HG02798 (cell line): ENCODE measurements around the gene SMC6.
A peak's percentile ranks its signal among the peaks of the same experiment; 100 is the strongest.

Experiments used
- ATAC-seq: cut with Tn5 transposase; IDR thresholded peaks from one replicate; pipeline ENCODE4 v1.9.1; 2021; ENCODE audit warnings: mild to moderate bottlenecking; ENCODE audit not compliant: unreplicated experiment, poor library complexity

SMC6 gene

DNA sequence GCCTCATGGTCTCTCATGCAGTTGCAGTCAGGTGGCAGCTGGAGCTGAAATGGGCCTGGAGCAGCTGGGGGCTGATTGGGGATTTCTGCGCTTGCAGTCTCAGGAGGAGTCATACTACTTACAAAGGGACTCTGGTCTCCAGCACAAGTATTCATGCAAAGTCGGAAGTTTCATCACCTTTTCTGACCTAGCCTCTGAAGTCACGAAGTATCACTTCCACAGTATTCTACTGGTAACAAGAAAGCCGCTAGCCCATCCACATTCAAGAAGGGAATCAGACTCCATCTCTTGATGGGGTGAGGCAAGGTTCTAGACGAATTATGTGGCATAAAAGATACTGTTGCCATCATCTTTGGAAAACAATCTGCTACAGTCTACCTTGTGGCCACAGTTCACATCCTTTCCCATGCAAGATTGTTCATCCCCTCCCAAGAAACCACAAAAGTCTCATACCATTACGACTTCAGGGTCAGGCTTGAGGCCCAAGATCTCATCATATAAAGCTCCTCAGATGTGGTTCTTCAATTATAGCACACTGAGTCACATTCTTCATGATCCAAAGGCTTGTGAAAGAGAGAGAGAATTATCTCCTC lies 95.3 kb downstream of the SMC6 start:
- ATAC-seq, result peak; percentile 82

DNA sequence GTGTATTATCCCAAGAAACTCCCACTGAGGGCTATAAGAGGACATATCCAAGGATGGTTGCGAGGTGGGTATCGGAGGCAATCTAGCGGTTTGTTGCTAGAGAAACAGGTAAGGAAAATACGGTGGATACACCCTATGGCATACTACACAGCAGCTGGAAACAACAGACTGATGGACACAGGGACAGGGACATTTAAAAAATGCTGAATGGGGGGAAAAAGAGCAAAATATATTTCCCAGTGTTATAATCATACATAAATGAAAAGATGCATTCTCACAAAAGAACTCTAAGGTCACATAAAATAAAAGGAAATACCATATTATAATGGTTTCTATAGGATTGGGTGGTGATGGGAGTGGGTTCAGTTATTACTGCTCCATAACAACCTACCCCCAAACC lies 95.9 kb downstream of the SMC6 start:
- ATAC-seq, result no peak

DNA sequence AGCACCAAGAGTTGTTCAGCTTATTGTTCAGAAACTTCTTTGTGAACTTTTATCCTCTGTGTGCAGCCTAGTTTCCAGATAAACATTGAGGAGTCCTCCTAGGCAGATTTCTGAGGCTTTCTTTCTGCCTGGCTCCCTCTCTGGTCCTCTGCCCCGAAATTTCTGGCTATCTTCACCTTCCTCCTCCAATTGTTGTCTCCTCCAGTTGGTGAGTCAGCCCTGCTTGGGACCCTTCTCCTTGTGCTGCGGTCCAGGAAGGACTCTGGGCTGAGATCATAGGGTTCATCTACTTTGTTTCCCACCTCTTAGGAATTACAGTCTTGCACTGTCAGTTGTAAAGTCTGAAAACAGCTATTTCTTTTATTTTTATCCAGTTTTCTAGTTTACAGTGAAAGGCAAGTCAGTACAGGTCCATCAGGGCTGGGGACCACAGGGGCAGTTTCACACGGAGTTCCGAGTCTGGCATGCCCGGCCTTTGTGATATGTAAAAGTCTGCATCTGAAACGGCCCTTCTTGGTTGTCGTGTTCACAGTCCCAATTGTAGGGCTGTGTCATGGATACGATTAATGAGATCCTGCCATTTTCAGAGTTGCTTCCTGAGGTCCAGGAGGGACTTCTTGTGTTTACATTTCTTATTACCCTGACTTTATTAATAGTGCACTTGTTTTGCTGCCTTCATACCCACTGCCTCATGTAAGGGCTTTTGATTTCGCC lies 100.8 kb downstream of the SMC6 start:
- ATAC-seq, result no peak

DNA sequence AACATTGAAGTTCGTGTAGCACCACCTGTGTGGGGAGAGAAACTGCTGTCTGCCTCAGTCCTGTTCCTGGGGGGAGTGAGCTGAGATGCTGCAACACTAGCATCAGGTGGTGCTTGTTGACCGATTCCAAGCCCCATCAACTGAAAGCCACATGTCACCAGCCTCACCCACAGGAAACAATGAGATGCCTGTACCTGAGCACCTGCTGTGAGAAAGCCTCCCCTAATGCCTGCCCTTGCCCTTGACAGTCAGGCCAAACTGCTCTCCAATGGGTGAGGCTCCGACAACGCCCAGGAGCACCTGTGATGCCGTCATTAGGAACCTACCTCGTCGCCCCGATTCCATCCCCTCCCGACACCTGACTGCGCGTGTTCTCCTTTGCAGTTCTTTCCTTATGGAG lies 104.6 kb downstream of the SMC6 start:
- no peak for ATAC-seq

DNA sequence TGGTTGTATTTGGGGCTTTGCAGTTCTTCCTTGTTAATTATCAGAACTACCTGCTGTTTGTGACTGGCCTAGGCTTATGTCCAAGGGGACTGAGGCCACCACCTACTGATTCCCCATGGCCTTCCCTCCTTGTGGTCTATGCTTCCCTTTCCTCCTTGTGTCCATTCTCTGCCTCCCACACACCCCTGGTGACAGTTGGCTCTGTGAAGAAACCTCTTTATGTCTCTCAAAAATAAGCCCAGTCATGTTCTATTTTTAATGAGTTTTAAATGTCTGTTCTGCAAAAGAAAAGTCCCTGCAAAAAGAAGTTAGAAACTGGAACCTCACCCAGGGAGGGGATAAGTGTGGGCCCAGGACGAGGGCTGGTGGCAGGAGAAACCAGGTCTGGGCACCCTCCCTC lies 105.0 kb downstream of the SMC6 start:
- no peak for ATAC-seq

DNA sequence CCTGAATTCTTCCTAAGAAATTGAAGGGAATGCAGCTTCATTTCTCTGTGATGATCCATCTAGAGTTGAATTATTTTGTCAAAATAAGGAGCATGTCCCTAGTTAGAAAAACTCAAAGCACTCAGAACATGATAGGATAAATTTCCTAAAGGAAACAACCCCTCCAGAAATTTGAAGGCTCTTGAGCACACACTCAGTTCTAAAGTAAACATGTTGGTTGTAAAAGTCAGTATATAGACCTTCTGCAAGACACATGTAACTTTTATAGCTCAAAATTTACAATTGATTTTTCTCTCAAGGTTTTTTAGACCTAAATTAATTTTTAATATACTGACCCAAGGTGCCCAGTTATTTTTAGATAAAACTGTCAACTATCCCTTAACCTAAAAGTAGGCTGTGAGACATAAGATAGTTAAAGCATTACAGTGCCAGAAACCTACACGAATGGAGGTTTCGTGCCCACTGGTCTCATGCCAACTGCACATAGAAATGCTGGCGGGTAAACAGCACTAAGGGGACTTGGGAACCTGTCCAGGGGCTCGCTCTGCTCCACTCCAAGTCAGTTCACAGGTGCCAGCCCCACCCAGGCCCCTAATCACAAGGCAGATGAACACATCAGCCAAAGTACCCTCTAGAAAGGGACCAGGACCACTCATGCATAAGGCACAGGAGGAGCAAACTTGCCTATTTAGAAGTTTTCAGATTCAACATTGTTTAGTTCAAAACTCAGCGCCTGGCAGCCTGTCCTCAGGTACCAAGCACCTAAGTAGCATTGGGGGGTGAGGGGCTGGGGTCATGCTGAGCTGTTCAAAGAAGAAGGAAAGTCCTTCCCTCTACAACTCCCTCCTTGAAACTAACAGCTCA lies 106.5 kb downstream of the SMC6 start:
- no peak for ATAC-seq

DNA sequence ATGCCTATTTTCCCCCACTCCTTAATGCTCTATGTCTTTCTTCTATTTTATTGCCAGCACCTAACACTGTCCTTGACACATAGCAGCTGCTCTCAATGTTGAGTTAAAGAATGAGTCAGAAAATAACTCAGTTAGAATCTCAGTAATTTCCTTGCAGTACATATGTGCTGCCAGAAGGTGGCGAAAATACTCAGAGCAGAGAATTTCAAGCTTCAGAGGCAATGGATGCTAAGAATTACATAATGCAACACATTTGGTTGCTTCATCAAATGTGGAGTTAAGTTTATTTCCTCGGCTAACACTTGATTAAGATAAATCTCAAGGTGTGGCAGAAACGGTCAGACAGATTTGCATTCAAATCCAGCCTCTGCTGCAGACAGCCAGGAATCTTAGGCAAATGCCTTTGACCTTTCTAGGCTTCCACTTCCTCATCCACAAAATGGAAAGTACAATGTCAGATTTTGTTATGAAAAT lies 107.5 kb downstream of the SMC6 start:
- ATAC-seq, result peak; percentile 81

DNA sequence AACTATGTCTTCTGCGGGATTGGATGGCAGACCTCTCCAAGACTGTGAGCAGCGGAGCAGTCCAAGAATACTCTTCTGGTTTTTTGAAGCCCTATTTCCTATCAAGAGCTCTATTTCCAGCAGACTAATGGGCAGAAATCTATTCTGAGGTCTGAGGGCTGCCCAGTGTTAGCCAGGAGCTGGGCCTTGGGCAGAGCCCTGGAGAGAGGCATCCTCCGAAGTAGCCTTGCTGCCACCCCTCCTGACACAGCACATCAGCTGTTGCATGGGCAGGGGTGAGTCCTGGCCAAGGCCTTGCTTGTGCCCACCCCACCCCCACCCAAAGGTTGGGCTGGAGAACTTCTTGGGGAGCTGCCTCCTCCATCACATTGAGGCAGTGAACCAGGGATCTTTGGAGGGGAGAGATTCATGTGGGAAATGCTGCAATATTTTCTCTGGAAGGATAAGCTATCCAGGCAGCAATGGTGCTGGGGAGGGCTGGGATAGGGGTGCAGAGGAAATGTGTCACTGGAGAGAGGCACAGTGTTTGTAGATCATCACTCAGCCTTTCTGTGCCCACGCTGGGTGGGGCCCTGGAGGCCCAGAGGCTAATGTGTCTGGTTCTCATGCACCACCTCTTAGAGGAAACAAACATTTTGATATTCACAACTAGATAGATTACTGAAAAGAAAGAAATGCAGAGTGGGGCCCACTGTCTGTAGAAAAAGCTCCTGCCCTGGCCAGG lies 108.5 kb downstream of the SMC6 start:
- ATAC-seq, result no peak

DNA sequence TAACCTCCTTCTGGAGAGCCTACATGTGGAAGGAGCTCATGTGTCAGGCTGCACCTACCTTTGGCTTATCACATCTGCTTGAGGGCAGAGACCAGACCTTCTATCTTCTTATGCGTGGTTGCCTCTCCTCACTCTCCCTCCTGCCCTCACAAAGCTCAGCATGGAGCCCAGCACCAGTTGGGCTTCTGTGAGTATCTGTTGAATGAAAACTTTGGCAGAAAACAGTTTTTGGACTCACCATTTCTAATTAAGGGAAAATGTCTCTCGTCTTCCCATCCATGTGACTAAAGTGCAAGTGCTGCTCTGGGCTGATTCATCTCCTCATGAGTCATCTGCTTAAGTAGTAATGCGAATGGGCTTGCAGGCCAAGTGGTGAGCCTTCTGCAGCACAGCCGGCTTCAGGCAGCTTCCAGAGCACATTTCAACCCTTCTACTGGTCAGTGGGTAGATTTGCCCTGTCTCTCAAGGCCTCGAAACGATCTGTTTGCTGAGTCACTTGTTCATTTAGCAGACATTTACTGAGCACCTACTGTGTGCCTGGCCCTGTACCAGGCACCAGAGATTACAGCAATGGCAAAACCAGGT lies 110.5 kb downstream of the SMC6 start:
- ATAC-seq, result peak; percentile 25

DNA sequence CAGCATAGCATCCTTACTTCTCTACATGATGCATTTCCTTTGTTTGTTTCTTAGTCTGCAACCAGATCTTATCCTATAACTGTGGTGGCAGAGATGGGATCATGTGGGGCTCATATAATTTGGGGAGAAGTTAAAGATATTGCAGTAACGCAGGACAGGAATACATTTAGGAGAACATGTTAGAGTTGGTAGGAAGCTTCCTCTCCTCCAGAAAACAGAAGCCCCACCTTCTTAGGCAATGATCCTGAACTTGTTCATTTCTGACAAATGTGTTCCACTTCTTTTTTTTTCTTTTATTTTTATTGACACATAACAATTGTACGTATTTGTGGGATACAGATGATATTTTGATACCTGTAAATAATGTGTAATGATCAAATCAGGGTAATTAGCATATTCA lies 113.2 kb downstream of the SMC6 start:
- ATAC-seq, result no peak

DNA sequence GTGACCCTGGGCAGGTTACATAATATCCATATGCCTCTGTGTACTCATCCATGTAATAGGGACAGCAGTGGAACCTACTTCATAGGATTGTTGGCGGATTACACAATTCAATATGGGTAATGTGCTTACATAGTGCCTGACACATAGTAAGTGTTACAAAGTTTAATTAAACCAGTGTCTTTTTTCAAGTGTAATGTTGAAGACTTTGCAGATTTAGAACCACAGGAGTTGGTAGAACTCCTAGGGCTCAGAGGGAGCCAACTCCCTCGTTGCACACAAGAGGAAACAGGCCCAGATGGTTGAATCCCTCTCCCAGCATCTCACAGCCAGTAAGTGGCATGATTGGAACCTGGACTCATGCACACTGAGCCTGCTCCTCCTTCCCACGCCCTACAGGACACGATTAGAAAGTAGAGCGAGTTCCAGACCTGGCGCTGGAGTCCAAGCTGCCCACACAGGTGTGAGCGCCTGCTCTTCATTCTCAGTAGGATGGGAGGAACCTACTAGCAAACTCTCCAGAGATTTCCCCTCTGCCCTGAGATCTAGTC lies 115.3 kb downstream of the SMC6 start:
- ATAC-seq, result no peak

DNA sequence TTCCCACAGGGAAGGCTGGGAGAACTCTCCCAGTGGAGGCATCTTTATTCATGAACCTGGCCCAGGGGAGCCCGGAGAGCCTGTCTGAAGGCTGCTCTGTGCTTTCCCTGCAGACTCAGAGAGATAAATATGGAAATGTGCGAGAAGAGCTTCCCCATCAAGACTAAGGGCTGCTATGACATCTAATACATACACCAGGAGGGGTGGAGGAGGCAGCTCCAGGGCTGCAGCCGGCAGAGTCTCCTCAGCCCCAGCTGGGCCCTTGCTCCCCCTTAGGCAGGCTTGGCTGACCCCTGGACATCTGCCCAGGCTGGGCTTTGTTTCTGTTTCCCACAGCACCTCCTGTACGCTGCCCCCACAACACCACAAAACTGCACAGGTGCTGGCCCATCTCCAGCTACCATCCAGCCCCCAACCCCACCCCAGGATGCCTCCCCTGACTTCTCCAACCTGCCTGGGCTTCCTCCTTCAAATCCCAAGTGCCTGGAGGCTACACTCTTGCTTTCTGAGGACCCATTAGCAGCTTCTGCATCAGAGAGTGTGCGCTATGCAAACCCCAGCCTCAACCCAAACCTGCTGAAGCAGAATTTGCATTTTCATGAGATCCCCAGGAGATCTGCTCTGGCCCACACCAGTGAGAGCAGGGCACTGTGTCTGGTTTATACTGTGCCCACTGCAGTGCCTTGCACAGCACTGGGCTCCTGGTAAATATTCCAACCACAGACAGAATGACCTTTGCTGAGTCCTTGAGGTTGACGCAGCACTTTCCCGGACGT lies 116.3 kb downstream of the SMC6 start:
- peak; percentile 54 for ATAC-seq

DNA sequence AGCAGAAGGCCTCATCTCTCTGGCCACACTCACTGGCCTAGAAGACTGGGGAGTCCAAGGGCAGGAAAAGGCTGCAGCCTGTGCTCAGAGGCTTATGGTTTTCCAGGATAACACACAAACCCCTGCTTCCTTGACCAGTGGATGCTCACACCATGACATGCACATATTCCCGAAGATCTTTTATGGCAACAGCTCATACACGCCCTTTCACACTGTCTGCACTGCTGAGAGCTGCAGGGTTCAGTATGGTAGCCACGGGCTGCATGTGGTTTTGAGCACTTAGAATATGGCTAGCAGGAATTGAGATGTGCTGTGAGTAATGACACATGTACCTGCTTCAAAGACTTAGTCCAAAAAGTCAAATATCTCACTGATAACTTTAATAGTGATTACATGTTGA lies 117.4 kb downstream of the SMC6 start:
- ATAC-seq, result no peak

DNA sequence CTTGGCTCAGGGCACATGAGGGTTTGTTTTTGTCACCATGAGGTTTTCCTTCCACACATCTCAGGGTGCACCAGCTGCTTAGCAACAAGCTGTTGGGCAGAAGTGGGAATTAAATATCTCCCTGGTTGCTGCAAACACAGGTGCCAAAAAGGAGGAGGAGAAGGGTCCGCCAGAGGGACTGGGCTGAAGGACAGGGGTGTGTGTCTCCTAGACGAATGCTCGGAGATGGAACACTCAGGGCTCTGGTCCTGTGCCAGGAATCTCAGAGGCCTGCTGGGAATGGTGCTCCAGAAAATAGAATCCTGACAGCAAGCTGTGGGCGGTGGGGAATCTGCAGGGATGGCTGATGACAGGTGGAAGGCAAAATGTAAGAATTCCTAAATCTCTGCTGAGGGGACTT lies 118.6 kb downstream of the SMC6 start:
- no peak for ATAC-seq

DNA sequence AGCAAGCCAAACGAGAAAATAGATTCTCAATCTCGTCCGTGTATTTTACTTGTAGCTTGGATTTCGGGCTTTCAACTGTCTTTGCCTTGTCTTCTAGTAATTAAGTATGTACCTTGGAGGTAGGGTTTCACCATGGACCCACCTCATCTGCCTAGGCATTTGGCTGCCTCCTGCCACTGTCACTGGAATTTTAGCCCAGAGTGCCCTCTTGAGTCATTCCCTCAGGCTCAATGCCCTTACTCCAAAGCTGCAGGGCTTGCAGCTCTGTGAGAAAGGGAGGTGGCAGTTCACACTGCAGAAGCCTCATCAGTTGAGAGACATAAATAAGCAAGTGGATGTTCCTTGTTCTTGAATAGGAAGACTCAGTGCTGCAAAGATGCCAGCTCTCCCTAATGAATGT lies 123.5 kb downstream of the SMC6 start:
- no peak for ATAC-seq

DNA sequence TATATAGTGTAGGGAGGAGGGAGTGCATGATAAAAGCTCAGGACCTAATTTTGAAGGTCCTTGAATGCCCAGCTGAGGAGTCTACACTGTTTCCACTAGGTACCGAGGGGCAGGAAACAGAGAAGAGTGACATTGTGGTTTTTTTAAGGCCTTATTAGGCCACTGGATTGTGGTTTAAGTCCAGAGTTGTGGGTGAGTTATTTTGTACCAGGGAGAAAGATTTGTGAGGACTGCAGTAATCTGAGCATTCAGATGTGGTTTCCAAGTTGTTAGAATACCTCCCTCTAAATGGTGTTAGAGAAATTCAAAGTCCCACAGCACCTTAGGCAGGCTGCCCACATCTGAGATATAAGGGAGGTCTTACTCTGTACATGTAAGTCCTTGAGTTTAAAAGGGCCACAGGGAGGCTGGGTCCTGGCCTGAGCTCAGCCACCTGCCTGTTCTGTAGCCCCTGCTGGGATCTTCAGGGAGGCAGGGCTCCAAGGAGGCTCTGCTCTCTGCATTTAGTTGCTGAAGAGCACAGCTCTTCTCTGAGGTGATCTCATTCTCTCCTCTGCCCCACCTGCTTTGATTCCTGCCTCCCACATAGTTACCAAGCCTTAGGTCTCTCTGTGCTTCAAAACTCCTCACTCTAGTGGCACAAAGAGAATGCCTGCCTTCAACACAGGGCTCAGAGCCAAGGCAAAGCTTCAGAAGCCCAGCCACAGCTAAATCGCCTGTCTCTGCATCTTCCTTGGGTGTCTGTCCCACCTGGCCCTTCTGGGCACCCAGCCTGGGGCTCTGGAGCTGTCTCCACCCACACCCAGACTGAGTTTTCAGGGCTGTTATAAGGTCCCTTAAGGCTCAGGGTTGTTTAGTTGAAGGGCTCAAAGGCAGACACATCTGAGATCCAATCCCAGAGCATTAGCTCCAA lies 125.0 kb downstream of the SMC6 start:
- ATAC-seq, result no peak

DNA sequence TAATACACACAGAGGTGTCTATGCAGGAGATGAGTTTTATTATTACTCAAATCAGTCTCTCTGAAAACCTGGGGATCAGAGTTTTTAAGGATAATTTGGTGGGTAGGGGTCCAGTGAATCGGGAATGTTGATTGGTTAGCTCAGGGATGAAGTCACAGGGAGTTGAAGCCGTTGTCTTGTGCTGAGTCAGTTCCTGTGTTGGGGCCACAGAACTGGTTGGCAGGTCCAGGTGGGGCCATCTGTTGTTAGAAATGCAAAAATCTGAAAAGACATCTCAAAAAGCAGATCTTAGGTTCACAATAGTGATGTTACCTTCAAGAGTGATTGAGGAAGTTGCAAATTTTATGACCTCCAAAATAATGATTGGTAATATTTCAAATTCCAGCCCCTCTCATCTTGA lies 126.2 kb downstream of the SMC6 start:
- ATAC-seq, result no peak

DNA sequence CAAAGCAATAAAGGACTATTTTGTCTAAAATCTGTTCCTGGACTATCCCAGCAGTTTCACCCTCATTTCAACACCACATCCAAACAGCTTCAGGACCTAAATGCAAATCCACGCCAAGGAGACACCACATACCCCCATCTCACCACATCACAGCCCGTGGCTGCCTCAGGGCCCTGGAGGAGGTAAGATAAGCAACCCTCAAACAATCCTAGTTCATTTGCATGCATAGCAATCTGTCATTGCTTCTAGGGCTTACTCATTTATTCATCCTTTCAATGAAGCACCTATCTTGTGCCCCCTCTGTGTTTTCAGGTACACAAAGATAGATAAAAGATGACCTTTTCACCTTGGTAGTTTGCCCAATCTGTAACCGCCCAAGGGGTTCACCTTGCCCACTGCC lies 126.6 kb downstream of the SMC6 start:
- ATAC-seq, result no peak
